ENCODE data around the gene KCNN1.

DNA sequence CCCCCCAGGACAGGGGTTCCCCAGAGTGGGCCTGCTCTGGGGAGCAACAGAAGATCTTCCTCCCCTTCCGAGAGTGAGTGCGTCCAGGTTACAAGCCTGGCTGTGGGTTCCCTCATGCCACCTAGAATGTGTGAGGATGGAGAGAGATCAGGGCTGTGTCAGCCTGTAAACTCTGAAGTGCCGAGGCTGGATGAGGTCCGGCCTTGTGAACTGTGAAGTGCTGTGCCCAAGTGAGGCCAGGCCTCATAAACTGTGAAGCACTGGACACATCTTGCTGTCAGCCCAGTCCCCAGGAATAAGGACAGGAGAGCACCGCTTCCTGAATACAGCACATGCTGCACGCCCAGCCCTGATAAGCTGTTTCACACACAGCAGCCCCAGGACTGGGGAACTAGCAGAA, 7.6 kb downstream of the KCNN1 start:
- no peak for TF ChIP-seq ZNF70 (CRISPR knock-in tag; IDR thresholded peaks at IDR 0.05)
- TF ChIP-seq ZFP30 (CRISPR knock-in tag; IDR thresholded peaks at IDR 0.05) = no peak
- TF ChIP-seq TOX (CRISPR knock-in tag; IDR thresholded peaks at IDR 0.05; ENCODE audit: borderline replicate concordance) = no peak
- no peak for TF ChIP-seq ARNTL (CRISPR knock-in tag; IDR thresholded peaks at IDR 0.05; ENCODE audit: borderline replicate concordance, low read depth)
- TF ChIP-seq, protein P1, sequence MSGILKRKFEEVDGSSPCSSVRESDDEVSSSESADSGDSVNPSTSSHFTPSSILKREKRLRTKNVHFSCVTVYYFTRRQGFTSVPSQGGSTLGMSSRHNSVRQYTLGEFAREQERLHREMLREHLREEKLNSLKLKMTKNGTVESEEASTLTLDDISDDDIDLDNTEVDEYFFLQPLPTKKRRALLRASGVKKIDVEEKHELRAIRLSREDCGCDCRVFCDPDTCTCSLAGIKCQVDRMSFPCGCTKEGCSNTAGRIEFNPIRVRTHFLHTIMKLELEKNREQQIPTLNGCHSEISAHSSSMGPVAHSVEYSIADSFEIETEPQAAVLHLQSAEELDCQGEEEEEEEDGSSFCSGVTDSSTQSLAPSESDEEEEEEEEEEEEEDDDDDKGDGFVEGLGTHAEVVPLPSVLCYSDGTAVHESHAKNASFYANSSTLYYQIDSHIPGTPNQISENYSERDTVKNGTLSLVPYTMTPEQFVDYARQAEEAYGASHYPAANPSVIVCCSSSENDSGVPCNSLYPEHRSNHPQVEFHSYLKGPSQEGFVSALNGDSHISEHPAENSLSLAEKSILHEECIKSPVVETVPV (CRISPR knock-in tag; IDR thresholded peaks at IDR 0.05) = no peak
- no peak for TF ChIP-seq TCF4 (CRISPR knock-in tag; IDR thresholded peaks at IDR 0.05; ENCODE audit: borderline replicate concordance)
- no peak for TF ChIP-seq RARB (CRISPR knock-in tag; IDR thresholded peaks at IDR 0.05)
- no peak for TF ChIP-seq OSR1 (CRISPR knock-in tag; IDR thresholded peaks at IDR 0.05)
- TF ChIP-seq, protein P2, sequence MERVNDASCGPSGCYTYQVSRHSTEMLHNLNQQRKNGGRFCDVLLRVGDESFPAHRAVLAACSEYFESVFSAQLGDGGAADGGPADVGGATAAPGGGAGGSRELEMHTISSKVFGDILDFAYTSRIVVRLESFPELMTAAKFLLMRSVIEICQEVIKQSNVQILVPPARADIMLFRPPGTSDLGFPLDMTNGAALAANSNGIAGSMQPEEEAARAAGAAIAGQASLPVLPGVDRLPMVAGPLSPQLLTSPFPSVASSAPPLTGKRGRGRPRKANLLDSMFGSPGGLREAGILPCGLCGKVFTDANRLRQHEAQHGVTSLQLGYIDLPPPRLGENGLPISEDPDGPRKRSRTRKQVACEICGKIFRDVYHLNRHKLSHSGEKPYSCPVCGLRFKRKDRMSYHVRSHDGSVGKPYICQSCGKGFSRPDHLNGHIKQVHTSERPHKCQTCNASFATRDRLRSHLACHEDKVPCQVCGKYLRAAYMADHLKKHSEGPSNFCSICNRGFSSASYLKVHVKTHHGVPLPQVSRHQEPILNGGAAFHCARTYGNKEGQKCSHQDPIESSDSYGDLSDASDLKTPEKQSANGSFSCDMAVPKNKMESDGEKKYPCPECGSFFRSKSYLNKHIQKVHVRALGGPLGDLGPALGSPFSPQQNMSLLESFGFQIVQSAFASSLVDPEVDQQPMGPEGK (CRISPR knock-in tag; IDR thresholded peaks at IDR 0.05; ENCODE audit: borderline replicate concordance) = no peak
- TF ChIP-seq ZNF8 (CRISPR knock-in tag; IDR thresholded peaks at IDR 0.05) = no peak
- no peak for TF ChIP-seq ESRRG (CRISPR knock-in tag; IDR thresholded peaks at IDR 0.05)
- TF ChIP-seq ZC3H10 (CRISPR knock-in tag; IDR thresholded peaks at IDR 0.05) = no peak

All from SK-N-SH treated with all-trans-retinoic acid at 6 μM for 48 hours (cell line).